ENCODE measurements around the gene TAPBP. TPM values are rescaled to one million over a fixed set of nuclear protein-coding genes. Genes with fewer than 3 reads are reported as not detected.

Gene TAPBP
- total and polyA plus RNA-seq, 9 of the 15 experiments (the other 6 are each of a cell fraction or from before 2014, with no cell fraction given), result 5.6 to 74.0 (median 22.3) TPM

- TF ChIP-seq HMBOX1 (IDR thresholded peaks at IDR 0.05) (0 out of 2 replicates have a peak, but pooled peaks have one; percentile 14), FUS (optimal IDR thresholded peaks at IDR 0.05; ENCODE audit: low read depth, low read length) (no peak), BCL6 (CRISPR knock-in tag; IDR thresholded peaks at IDR 0.05) (0 out of 2 replicates have a peak, but pooled peaks have one; percentile 44), HMG20A (CRISPR knock-in tag; conservative IDR thresholded peaks at IDR 0.05) (no peak), GATAD2B (IDR thresholded peaks at IDR 0.05; ENCODE audit: borderline replicate concordance) (no peak), ILF3 (IDR thresholded peaks at IDR 0.05; ENCODE audit: borderline replicate concordance) (no peak), SRF (CRISPR knock-in tag; IDR thresholded peaks at IDR 0.05) (no peak), E4F1 (CRISPR knock-in tag; IDR thresholded peaks at IDR 0.05; ENCODE audit: borderline replicate concordance) (no peak), FOXA3 (CRISPR knock-in tag; conservative IDR thresholded peaks at IDR 0.05 in 1 of 2, IDR thresholded peaks at IDR 0.05 in 1 of 2) (peak; percentile 52 to 92; a peak in 3 of 4 replicates), NR1H2 (CRISPR knock-in tag; IDR thresholded peaks at IDR 0.05) (no peak), HSF4 (CRISPR knock-in tag; IDR thresholded peaks at IDR 0.05; ENCODE audit: borderline replicate concordance) (no peak), ZFP36 (IDR thresholded peaks at IDR 0.05; ENCODE audit: low read depth, low read length, partially characterized antibody) (no peak), MEF2D (tag; conservative IDR thresholded peaks at IDR 0.05; ENCODE audit: low read depth) (peak; percentile 51; the same call in 1 of the 2 replicates), ATF7 (IDR thresholded peaks at IDR 0.05) (peak; percentile 65; the same call in 1 of the 2 replicates), ARID2 (IDR thresholded peaks at IDR 0.05) (no peak), TAF15 (IDR thresholded peaks at IDR 0.05; ENCODE audit: low read depth, low read length) (no peak), TEAD4 (IDR thresholded peaks at IDR 0.05; ENCODE audit: low read length) (peak; percentile 37; the same call in 1 of the 2 replicates), TEAD4 (CRISPR knock-in tag; IDR thresholded peaks at IDR 0.05; ENCODE audit: borderline replicate concordance) (no peak), ZBTB11 (CRISPR knock-in tag; IDR thresholded peaks at IDR 0.05) (peak in 1 of 3 experiments; percentile 92; a peak in 3 of 6 replicates), BHLHE40 (IDR thresholded peaks at IDR 0.05; ENCODE audit: low read length) (peak; percentile 80)
Measured at GRCh38 chr6:33288921-33289783, 24.7 kb downstream of the TAPBP start, which contains the start of the genes PFDN6 and WDR46 (continued).

Measured in K562 (cell line).